GM20431 (cell line): ENCODE measurements around the gene OPRM1.
"Not testable (repeated sequence)": the region's sequence is repeated elsewhere in the genome, so short reads cannot be mapped to it uniquely, and the experiment has no call there.

Experiments
- in situ Hi-C: fragments of 300-500 bp; cut with MseI, MboI; formaldehyde crosslinking; loops from one replicate; pipeline ENCODE4 v1.15.0; 2020; ENCODE audit warnings: low sequenced_read_pairs; ENCODE audit not compliant: unreplicated experiment

Gene OPRM1

GRCh38 chr6:154134471-154135147 is 95.6 kb downstream of the OPRM1 start:
- in situ Hi-C loops, result no loop called here

- in situ Hi-C loops, result no loop called here
Observed at GRCh38 chr6:154138793-154139192, 99.8 kb downstream of the OPRM1 start.

GRCh38 chr6:154139892-154140291 is 100.9 kb downstream of the OPRM1 start:
- in situ Hi-C loops, result no loop called here

- in situ Hi-C loops, result no loop called here
Observed at GRCh38 chr6:154140743-154141142, 101.7 kb downstream of the OPRM1 start.

GRCh38 chr6:154143753-154144152 is 104.7 kb downstream of the OPRM1 start:
- in situ Hi-C loops, result no loop called here

GRCh38 chr6:154154389-154154967 is 115.4 kb downstream of the OPRM1 start:
- in situ Hi-C loops, result loop anchor here (10.0 kb wide), 1 partner anchor 110 kb away; no protein-coding TSS in a partner anchor

GRCh38 chr6:154156135-154156896 is 117.3 kb downstream of the OPRM1 start:
- in situ Hi-C loops, result loop anchor here (10.0 kb wide), 1 partner anchor 108 kb away; no protein-coding TSS in a partner anchor

- in situ Hi-C loops, result loop anchor here (10.0 kb wide), 1 partner anchor 108 kb away; no protein-coding TSS in a partner anchor
Observed at GRCh38 chr6:154157082-154157481, 118.0 kb downstream of the OPRM1 start.

GRCh38 chr6:154157706-154158105 is 118.7 kb downstream of the OPRM1 start:
- in situ Hi-C loops, result loop anchor here (10.0 kb wide), 1 partner anchor 107 kb away; no protein-coding TSS in a partner anchor

GRCh38 chr6:154159126-154159525 is 120.1 kb downstream of the OPRM1 start:
- in situ Hi-C loops, result loop anchor here (10.0 kb wide), 1 partner anchor 106 kb away; no protein-coding TSS in a partner anchor

- in situ Hi-C loops, result no loop called here
Observed at GRCh38 chr6:154161689-154162088, 122.6 kb downstream of the OPRM1 start.

GRCh38 chr6:154164397-154164796 is 125.4 kb downstream of the OPRM1 start:
- in situ Hi-C loops, result no loop called here

GRCh38 chr6:154165478-154165877 is 126.4 kb downstream of the OPRM1 start:
- in situ Hi-C loops, result no loop called here

- in situ Hi-C loops, result no loop called here
Observed at GRCh38 chr6:154166140-154166539, 127.1 kb downstream of the OPRM1 start.

- in situ Hi-C loops, result no loop called here
Observed at GRCh38 chr6:154167126-154167525, 128.1 kb downstream of the OPRM1 start.

GRCh38 chr6:154169193-154169847 is 130.3 kb downstream of the OPRM1 start:
- in situ Hi-C loops, result no loop called here

- in situ Hi-C loops, result no loop called here
Observed at GRCh38 chr6:154170106-154170505, 131.1 kb downstream of the OPRM1 start.

- in situ Hi-C loops, result not testable (repeated sequence)
Observed at GRCh38 chr6:154172393-154172792, 133.4 kb downstream of the OPRM1 start.

- in situ Hi-C loops, result no loop called here
Observed at GRCh38 chr6:154179434-154179833, 140.4 kb downstream of the OPRM1 start.

- in situ Hi-C loops, result no loop called here
Observed at GRCh38 chr6:154187203-154187602, 148.2 kb downstream of the OPRM1 start.
